Myocyte (in vitro differentiated cells): Measurements from ENCODE around the gene CEP192. TPM values are rescaled to one million over a fixed set of nuclear protein-coding genes. Genes with fewer than 3 reads are reported as not detected.

Source experiments
- DNase-seq: peaks from one replicate; pipeline ENCODE4 v3.0.0-alpha.2; 2012; ENCODE audit warnings: low read depth
- total RNA-seq: library from RNA; depleted of rRNA; stranded (reverse); fragments of >200 nt; gene quantifications from 2 replicates; pipeline ENCODE4 v1.2.3, GENCODE V29; 2014

CEP192 gene
- total RNA-seq, 1 donor from 2014 or later = 17.0 TPM

- no peak for DNase-seq
Measured at GRCh38 chr18:13139885-13140450, 148.8 kb downstream of the CEP192 start.

GRCh38 chr18:13141209-13141608 lies 150.0 kb downstream of the CEP192 start:
- DNase-seq = peak; percentile 12

GRCh38 chr18:13145636-13146190 lies 154.6 kb downstream of the CEP192 start:
- no peak for DNase-seq

- no peak for DNase-seq
Measured at GRCh38 chr18:13147130-13147529, 156.0 kb downstream of the CEP192 start.

- no peak for DNase-seq
Measured at GRCh38 chr18:13151656-13152055, 160.5 kb downstream of the CEP192 start.

GRCh38 chr18:13158428-13158827 lies 167.3 kb downstream of the CEP192 start:
- DNase-seq = no peak

GRCh38 chr18:13159579-13159978 lies 168.4 kb downstream of the CEP192 start:
- DNase-seq = peak; percentile 70

- no peak for DNase-seq
Measured at GRCh38 chr18:13161276-13161899, 170.2 kb downstream of the CEP192 start.

- DNase-seq = no peak
Measured at GRCh38 chr18:13163167-13163927, 172.2 kb downstream of the CEP192 start.

- DNase-seq = no peak
Measured at GRCh38 chr18:13164406-13164805, 173.2 kb downstream of the CEP192 start.

GRCh38 chr18:13165636-13166423 lies 174.7 kb downstream of the CEP192 start:
- no peak for DNase-seq

GRCh38 chr18:13173578-13174145 lies 182.5 kb downstream of the CEP192 start:
- no peak for DNase-seq

Other genes starting within 250 kb of the CEP192 start
- gene PTPN2, start 107.1 kb upstream of the CEP192 start, total RNA-seq = 38.5 and 46.6 TPM in 2 replicates
- 17.8 and 27.0 TPM in 2 replicates for gene SEH1L, start 43.4 kb upstream of the CEP192 start, total RNA-seq
- 1.7 TPM in 1 of 2 replicates, not detected in the other for gene LDLRAD4, start 227.4 kb downstream of the CEP192 start, total RNA-seq